ENCODE measurements around the gene MRPS10. TPM values are rescaled to one million over a fixed set of nuclear protein-coding genes. Genes with fewer than 3 reads are reported as not detected.
A peak's percentile ranks its signal among the peaks of the same experiment; 100 is the strongest.

The MRPS10 gene
- polyA plus RNA-seq, 1 of the 3 experiments (the other 2 are of a cell fraction) = 29.8 TPM

DNA sequence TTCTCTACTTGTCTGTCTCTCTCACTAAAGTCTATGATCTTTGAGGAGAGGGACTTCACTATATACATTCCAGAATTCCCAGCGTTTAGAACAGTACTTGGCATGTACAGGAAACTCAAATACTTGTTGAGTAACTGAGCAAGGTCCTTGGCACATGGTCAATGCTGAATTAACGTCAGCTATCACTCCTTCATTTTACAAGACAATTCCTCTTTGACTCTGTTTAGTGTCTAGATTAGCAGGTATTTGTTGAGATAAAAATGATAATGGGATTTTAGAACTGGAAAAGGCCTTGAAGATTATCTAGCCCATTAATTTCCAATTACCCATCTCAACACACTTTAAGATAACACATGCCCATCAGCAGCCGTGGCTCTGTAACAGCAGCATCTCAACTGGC is 16.3 kb downstream of the MRPS10 start:
- no peaks in the 10 kb centered on the region for H3K27me3 ChIP-seq (ENCODE audit: insufficient read depth)
- H3K9me2 ChIP-seq = no peaks in the 10 kb centered on the region
- no peaks in the 10 kb centered on the region for H3K79me2 ChIP-seq (ENCODE audit: insufficient read depth)
- peaks cover 2 to 21% of the 10 kb centered on the region in 2 experiments for H3K36me3 ChIP-seq (replicated peaks in 1 of 2; ENCODE audit: control insufficient read depth in 1 of 2, insufficient read depth in 2 of 2, low read length in 1 of 2)
- CTCF ChIA-PET = interaction anchor here (1.0 kb wide), 1 partner anchor 346 kb away, joined by 3 read pairs; no protein-coding TSS in a partner anchor
- H2AFZ ChIP-seq (ENCODE audit: low read depth) = no peak overlapping the region
- no peaks in the 10 kb centered on the region for H3K9me3 ChIP-seq
- H3K27ac ChIP-seq (ENCODE audit: low read depth in 2 of 2, low read length in 1 of 2) = peak overlapping the region in 1 of 2 experiments; percentile 94; a peak in 2 of 4 replicates
- H3K4me1 ChIP-seq (ENCODE audit: control insufficient read depth in 1 of 2, insufficient read depth in 2 of 2, low read depth in 1 of 2, low read length in 1 of 2) = peaks cover 0 to 29% of the 10 kb centered on the region in 2 experiments; a peak in 3 of 4 replicates
- POLR2A ChIA-PET = interaction anchor here (0.6 kb wide), 1 partner anchor 251 kb away, joined by 3 read pairs; no protein-coding TSS in a partner anchor
- no peak overlapping the region for H3K9ac ChIP-seq
- H4K20me1 ChIP-seq (ENCODE audit: insufficient read depth) = peaks cover 4% of the 10 kb centered on the region; the same call in 1 of the 2 replicates
- no peak overlapping the region for H3K4me2 ChIP-seq
- no peak overlapping the region for H3K4me3 ChIP-seq (ENCODE audit: low read depth in 2 of 2, low read length in 1 of 2)
- TF ChIP-seq RXRA (IDR thresholded peaks at IDR 0.05; ENCODE audit: borderline replicate concordance, low read depth) = no peak
- no peak for TF ChIP-seq REST (IDR thresholded peaks at IDR 0.05; ENCODE audit: low read depth, low read length)
- no peak for TF ChIP-seq FOXM1 (IDR thresholded peaks at IDR 0.05; ENCODE audit: low read depth)
- TF ChIP-seq ZBTB33 (IDR thresholded peaks at IDR 0.05; ENCODE audit: borderline replicate concordance, low read depth) = no peak
- no peak for TF ChIP-seq GABPA (IDR thresholded peaks at IDR 0.05; ENCODE audit: low read depth)
- 33% methylated on average over 3 of the region's 3 CpGs for WGBS (ENCODE audit: low lambda C conversion rate)
- H3F3A ChIP-seq (replicated peaks; ENCODE audit: insufficient read depth) = peaks cover 71% of the 10 kb centered on the region
- DNase-seq = no peak

- H3K27ac ChIP-seq (ENCODE audit: low read depth in 2 of 2, low read length in 1 of 2) = peak overlapping the region in 1 of 2 experiments; percentile 94; a peak in 3 of 4 replicates
- H3K4me2 ChIP-seq = peak overlapping the region; percentile 25; the same call in 1 of the 2 replicates
- TF ChIP-seq MAX (IDR thresholded peaks at IDR 0.05; ENCODE audit: low read depth) (peak; percentile 46; the same call in 1 of the 2 replicates), YY1 (IDR thresholded peaks at IDR 0.05; ENCODE audit: low read depth) (no peak; the same call in 1 of the 2 replicates), FOXJ3 (CRISPR knock-in tag; IDR thresholded peaks at IDR 0.05) (no peak), TCF12 (IDR thresholded peaks at IDR 0.05) (peak; percentile 91), ELF1 (IDR thresholded peaks at IDR 0.05) (0 out of 2 replicates have a peak, but pooled peaks have one; percentile 13), GATA2 (CRISPR knock-in tag; IDR thresholded peaks at IDR 0.05) (no peak), EP300 (IDR thresholded peaks at IDR 0.05; ENCODE audit: borderline replicate concordance in 1 of 2, low read depth in 1 of 2, low read length in 1 of 2) (peak; percentile 18 to 86; a peak in 3 of 4 replicates), RAD21 (IDR thresholded peaks at IDR 0.05; ENCODE audit: low read length) (no peak), NFIC (IDR thresholded peaks at IDR 0.05; ENCODE audit: borderline replicate concordance) (peak; percentile 92), RXRA (IDR thresholded peaks at IDR 0.05; ENCODE audit: borderline replicate concordance, low read depth) (peak; percentile 64; the same call in 1 of the 2 replicates), FOXM1 (IDR thresholded peaks at IDR 0.05; ENCODE audit: low read depth) (no peak; the same call in 1 of the 2 replicates), MXI1 (IDR thresholded peaks at IDR 0.05; ENCODE audit: low read depth, low read length) (no peak), RFX5 (IDR thresholded peaks at IDR 0.05; ENCODE audit: low read length) (no peak), CTCF (IDR thresholded peaks at IDR 0.05) (no peak), NRF1 (IDR thresholded peaks at IDR 0.05; ENCODE audit: low read depth, low read length) (no peak)
- TF ChIP-seq, protein P1, sequence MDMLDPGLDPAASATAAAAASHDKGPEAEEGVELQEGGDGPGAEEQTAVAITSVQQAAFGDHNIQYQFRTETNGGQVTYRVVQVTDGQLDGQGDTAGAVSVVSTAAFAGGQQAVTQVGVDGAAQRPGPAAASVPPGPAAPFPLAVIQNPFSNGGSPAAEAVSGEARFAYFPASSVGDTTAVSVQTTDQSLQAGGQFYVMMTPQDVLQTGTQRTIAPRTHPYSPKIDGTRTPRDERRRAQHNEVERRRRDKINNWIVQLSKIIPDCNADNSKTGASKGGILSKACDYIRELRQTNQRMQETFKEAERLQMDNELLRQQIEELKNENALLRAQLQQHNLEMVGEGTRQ (IDR thresholded peaks at IDR 0.05; ENCODE audit: borderline replicate concordance, low read depth, low read length) = no peak
Measured at GRCh38 chr6:42200035-42200434, 17.6 kb downstream of the MRPS10 start.

More at GRCh38 chr6:42200035-42200434, 17.6 kb downstream of the MRPS10 start:
- H3K9me3 ChIP-seq = no peaks in the 10 kb centered on the region
- H3F3A ChIP-seq (replicated peaks; ENCODE audit: insufficient read depth) = peaks cover 61% of the 10 kb centered on the region
- no peak overlapping the region for H3K4me3 ChIP-seq (ENCODE audit: low read depth in 2 of 2, low read length in 1 of 2)
- 6% methylated on average over 1 of the region's 1 CpG for WGBS (ENCODE audit: low lambda C conversion rate)
- ChIA-PET CTCF (interaction anchor here (2.9 kb wide), 1 partner anchor 14 kb away, joined by 11 read pairs; no protein-coding TSS in a partner anchor), POLR2A (no interaction called here)
- no peak for DNase-seq
- H3K9me2 ChIP-seq = no peaks in the 10 kb centered on the region
- H4K20me1 ChIP-seq (ENCODE audit: insufficient read depth) = peaks cover 4% of the 10 kb centered on the region; the same call in 1 of the 2 replicates
- peak overlapping the region; percentile 13; the same call in 1 of the 2 replicates for H3K9ac ChIP-seq
- no peak overlapping the region for H2AFZ ChIP-seq (ENCODE audit: low read depth)
- peaks cover 0 to 29% of the 10 kb centered on the region in 2 experiments; a peak in 3 of 4 replicates for H3K4me1 ChIP-seq (ENCODE audit: control insufficient read depth in 1 of 2, insufficient read depth in 2 of 2, low read depth in 1 of 2, low read length in 1 of 2)
- H3K79me2 ChIP-seq (ENCODE audit: insufficient read depth) = no peaks in the 10 kb centered on the region
- H3K27me3 ChIP-seq (ENCODE audit: insufficient read depth) = no peaks in the 10 kb centered on the region
- peaks cover 0 to 10% of the 10 kb centered on the region in 2 experiments for H3K36me3 ChIP-seq (replicated peaks in 1 of 2; ENCODE audit: control insufficient read depth in 1 of 2, insufficient read depth in 2 of 2, low read length in 1 of 2)

Measured in SK-N-SH (cell line).